Stimulated activated CD8-positive, alpha-beta memory T cell treated with anti-CD3 and anti-CD28 coated beads, Interleukin-15, amount 100 ng/mL, for 1 hour (primary cell): ENCODE data around the gene GTF2B.
"Not testable (repeated sequence)": the region's sequence is repeated elsewhere in the genome, so short reads cannot be mapped to it uniquely, and the experiment has no call there.

Experiments used
- DNase-seq: peaks from one replicate; pipeline ENCODE4 v3.0.0-alpha.2; 2020; ENCODE audit warnings: low read depth

The GTF2B gene

GRCh38 chr1:88885933-88886332 is 5.4 kb downstream of the GTF2B start:
- no peak for DNase-seq

DNA sequence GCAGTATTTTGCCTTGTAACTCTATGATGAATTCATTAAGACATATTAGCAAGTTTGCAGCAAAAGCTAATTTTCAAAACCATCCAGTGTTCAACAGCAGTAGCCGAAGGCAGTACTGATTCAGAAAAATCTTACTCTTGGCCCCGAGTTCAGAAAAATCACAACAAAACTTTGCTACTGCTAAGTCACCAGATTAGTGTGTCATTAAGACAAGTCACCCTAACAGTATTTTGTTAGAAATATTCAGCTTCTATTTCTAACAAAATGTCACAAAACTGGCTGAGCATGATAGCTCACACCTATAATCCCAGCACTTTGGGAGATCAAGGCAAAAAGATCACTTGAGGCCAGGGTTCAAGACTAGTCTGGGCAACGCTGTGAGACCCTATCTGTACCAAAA is 8.2 kb downstream of the GTF2B start:
- DNase-seq, result no peak

DNA sequence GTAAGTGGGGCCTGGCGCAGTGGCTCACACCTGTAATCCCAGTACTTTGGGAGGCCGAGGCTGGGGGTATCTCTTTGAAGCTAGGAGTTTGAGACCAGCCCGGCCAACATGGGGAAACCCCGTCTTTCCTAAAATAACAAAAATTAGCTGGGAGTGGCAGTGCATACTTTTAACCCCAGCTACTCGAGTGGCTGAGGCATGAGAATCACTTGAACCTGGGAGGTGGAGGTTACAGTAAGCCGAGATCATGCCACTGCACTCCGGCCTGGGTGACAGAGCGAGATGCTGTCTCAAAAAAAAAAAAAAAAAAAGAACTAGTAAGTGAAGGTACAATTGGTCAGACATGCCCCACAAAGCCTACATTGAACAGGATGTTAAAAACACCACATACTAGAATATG is 10.7 kb downstream of the GTF2B start:
- not testable (repeated sequence) for DNase-seq

- DNase-seq, result no peak
These were observed 12.6 kb downstream of the GTF2B start for GRCh38 chr1:88878731-88879130.

GRCh38 chr1:88877911-88878310 is 13.5 kb downstream of the GTF2B start:
- no peak for DNase-seq

DNA sequence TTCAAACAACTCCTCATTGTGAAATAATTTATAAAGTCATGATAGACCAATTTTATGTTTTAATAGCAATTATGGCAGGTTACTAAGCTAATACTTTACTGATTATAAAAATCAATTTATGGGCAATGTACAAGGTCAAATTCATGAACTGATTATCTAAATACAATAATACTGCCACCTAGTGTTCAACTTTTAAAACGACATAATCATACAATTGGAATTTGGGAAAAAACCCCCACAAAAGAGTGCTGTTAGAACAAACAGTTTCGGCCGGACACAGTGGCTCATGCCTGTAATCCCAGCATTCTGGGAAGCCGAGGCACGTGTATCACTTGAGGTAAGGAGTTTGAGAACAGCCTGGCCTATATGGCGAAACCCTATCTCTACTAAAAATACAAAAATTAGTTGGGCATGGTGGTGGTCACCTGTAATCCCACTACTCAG is 14.0 kb downstream of the GTF2B start:
- DNase-seq, result no peak

- no peak for DNase-seq
These were observed 14.6 kb downstream of the GTF2B start for GRCh38 chr1:88876573-88877365.

DNA sequence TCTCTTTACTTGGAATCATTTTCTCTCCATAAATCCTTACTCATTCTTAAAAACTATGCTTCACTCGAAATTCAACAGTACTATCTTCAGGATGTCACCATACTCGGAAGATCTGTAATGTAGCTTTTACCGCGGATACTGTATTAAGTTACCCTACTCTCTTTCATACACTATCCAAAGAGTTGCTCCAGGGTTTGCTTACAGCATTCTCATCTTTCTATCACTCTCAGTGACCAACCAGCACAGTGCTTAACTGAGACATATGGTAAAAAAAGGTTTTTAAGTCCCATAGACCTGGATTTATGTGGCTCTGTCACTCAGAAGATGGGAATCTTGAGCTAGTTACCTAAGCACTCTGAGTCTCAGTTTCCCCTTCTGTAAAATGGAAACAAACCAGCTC is 15.8 kb downstream of the GTF2B start:
- DNase-seq, result no peak

- DNase-seq, result no peak
These were observed 17.5 kb downstream of the GTF2B start for GRCh38 chr1:88873737-88874349.

GRCh38 chr1:88869644-88870043 is 21.7 kb downstream of the GTF2B start:
- DNase-seq, result not testable (repeated sequence)

DNA sequence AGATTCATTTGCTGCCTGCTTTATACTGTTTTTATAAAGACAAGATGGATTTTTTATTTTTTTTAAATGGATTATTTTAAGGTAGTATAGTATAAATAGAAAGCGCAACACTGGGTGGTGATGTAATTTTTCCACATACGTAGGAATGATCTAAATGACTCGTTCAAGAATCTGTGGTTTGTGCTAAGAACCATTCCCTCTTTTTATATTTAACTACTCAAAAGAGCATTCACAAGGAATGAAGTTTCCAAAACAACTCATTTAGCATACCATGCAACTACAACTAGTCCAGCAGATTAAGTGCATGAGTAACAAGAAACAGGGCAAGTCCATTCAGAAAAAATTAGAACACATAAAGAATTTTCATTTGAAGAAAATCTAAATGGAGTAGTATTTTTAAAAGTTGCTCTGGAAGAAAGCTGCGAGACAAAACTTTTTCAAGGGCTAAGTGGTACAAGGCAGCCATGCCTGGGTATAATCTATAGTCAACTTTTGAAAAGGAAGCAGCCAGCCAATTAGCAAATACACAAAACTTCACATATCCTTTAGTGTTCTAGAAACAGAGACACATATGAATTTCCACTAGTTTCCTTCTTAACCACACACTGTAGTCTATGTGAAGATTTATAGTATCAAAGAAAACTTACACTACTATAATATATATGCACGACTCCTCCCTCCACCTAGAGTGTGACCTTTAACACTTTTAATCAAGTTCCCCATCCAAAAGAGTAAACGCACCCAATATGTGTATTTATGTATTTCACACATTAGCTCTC is 23.4 kb downstream of the GTF2B start:
- DNase-seq, result no peak

DNA sequence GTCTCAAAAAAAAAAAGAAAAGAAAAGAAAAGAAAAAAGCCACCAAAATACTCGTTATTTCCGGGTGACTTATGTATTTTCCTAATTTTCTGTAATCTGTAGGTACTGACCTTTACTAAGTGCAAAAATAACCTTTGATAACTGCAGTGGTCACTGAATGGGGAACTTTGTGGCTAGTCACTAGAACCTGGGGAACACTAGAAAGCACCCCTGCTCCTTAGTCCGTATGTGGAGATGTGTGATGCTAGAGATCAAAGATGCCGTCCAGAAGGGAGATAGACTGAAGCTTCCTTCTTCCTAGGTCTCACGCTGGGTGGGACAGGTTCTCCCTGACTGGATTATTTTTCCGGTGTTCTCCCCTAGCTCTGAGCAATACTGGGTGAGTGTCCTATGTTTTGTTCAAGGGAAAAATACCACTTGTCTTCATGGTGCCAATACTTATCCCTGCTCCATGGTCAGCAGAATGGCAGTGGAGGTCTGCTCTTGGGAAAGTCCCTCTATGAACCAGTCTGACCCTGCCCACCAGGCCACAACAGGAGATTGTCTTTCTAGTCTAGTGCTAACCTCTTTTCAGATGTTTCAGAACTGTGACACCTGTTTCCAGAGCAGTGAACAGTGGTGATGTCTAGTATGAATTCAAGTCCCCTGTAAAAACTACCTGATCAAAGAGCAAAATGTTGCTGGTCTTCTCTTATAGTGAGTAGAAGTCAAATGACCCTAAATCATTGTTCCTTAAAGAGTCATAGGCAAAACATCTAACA is 39.9 kb downstream of the GTF2B start:
- no peak for DNase-seq

GRCh38 chr1:88847643-88848042 is 43.7 kb downstream of the GTF2B start:
- no peak for DNase-seq

- DNase-seq, result no peak
These were observed 65.6 kb downstream of the GTF2B start for GRCh38 chr1:88825721-88826120.

GRCh38 chr1:88819642-88820041 is 71.7 kb downstream of the GTF2B start:
- DNase-seq, result not testable (repeated sequence)

GRCh38 chr1:88813471-88813870 is 77.9 kb downstream of the GTF2B start:
- no peak for DNase-seq

DNA sequence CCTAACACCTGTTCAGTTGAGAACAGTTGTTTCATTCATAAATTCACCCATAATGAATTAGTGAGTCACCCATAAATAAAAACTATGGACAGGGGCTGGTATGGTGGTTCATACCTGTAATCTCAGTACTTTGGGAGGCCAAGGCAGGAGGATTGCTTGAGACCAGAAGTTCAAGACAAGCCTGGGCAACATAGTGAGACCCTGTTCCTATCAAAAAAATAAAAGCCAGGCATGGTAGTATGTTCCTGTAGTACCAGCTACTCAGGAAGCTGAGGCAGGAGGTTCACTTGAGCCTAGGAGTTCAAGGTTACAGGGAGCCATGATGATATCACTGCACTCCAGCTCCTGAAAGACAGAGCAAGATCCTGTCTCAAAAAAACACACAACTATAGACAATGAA is 79.0 kb downstream of the GTF2B start:
- no peak for DNase-seq

GRCh38 chr1:88803444-88803843 is 87.9 kb downstream of the GTF2B start:
- no peak for DNase-seq

DNA sequence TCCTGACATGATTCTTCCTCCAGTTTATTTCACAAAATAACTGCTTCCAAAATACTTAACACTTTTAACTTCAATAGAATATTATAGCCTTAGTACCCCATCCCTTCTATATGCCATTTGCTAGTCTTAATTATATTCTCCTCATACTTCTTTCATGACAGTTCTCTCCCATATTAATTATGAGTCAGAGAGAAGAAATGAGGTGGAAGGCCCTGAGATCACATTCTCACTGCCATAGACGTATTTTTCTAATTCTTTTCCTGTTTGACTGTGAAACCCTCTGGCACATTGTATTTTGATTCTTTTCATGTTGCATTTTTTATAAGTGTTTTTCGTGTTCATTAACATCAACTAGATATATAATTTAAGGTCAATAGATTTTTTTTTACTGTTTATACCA is 88.4 kb downstream of the GTF2B start:
- no peak for DNase-seq
